Stomach (tissue), 9 donors: Measurements from ENCODE around the gene PEPD. TPM values are rescaled to one million over a fixed set of nuclear protein-coding genes. Genes with fewer than 3 reads are reported as not detected.

Source experiments
- DNase-seq, 2 donors: peaks; one replicate each; pipeline versions ENCODE4 v3.0.0 to v3.0.0-alpha.2; 2013 to 2019
- H3K27ac ChIP-seq, 5 donors: fragments of 200-600 bp in 4 of 5; sonication (generic) in 4 of 5; one replicate each; pipeline ENCODE4 v1.5.1; 2013 to 2019; ENCODE audit warnings: mild to moderate bottlenecking in 1 of 5, moderate library complexity in 1 of 5
- H3K27me3 ChIP-seq, 3 donors: fragments of 200-600 bp; sonication (generic); one replicate each; pipeline ENCODE4 v1.5.1; 2017 to 2019; ENCODE audit warnings: mixed run types in 1 of 3
- H3K36me3 ChIP-seq, 4 donors: fragments of 200-600 bp; sonication (generic); 1 replicate in 3 of 4; 2 replicates in 1 of 4; pipeline ENCODE4 v1.5.1; 2016 to 2019
- H3K4me1 ChIP-seq, 4 donors: fragments of 200-600 bp; sonication (generic); one replicate each; pipeline ENCODE4 v1.5.1; 2016 to 2019
- H3K4me3 ChIP-seq, 4 donors: fragments of 200-600 bp; sonication (generic) in 3 of 4; one replicate each; pipeline ENCODE4 v1.5.1; 2016 to 2019; ENCODE audit warnings: mild to moderate bottlenecking in 1 of 4
- H3K9me3 ChIP-seq, 4 donors: fragments of 200-600 bp; sonication (generic); one replicate each; pipeline ENCODE4 v1.5.1; 2016 to 2019
- CTCF ChIP-seq, 7 experiments: fragments of 450-650 bp in 4 of 7; fragments of 200-600 bp in 3 of 7; sonication (generic) in 3 of 7; IDR thresholded peaks; one replicate each; pipeline ENCODE4 v1.5.1; 2016 to 2019; ENCODE audit warnings: antibody characterized with exemption in 7 of 7, control low read depth in 2 of 7, mild to moderate bottlenecking in 1 of 7
- EP300 ChIP-seq: sonication (generic); formaldehyde crosslinking; IDR thresholded peaks from one replicate; pipeline ENCODE4 v1.6.1; 2017; ENCODE audit warnings: antibody characterized with exemption
- POLR2A ChIP-seq, 4 donors: fragments of 450-650 bp; IDR thresholded peaks; one replicate each; pipeline ENCODE4 v1.6.1; 2016; ENCODE audit warnings: antibody characterized with exemption in 4 of 4, control low read depth in 2 of 4, mild to moderate bottlenecking in 1 of 4, moderate library complexity in 1 of 4
- POLR2AphosphoS5 ChIP-seq, 3 donors: sonication (generic); formaldehyde crosslinking; IDR thresholded peaks; one replicate each; pipeline ENCODE4 v1.6.1; 2016; ENCODE audit warnings: antibody characterized with exemption in 3 of 3
- WGBS, 5 donors: extraction: QIAGEN DNeasy Blood & Tissue Kit in 3 of 5; methylation state at CpG; one replicate each; pipeline versions ENCODE4 v1.1.5 to v1.1.7; 2013 to 2018; 5-methylcytosine and 5-hydroxymethylcytosine counted together
- intact Hi-C: fragments of 100-400 bp; cut with DNase I; formaldehyde crosslinking; loops from one replicate; pipeline ENCODE4 v1.15.1; 2023; ENCODE audit warnings: low total_unique reads
- polyA plus RNA-seq, 3 donors: library from polyadenylated mRNA; stranded (reverse); fragments of 200-250 nt; gene quantifications; one replicate each; pipeline ENCODE4 v1.2.3, GENCODE V29; 2013
- total RNA-seq, 5 donors: library from RNA; depleted of rRNA; stranded (reverse); fragments of >200 nt; gene quantifications; one replicate each; pipeline versions ENCODE4 v1.1.0 to v1.2.3, GENCODE V29; 2014 to 2016
- donor health status: healthy with polysubstance abuse.
- donor health status: Bipolar disorder and iron deficiency.
- donor health status: healthy.

The PEPD gene
- total and polyA plus RNA-seq, 8 donors = 8.8 to 99.4 (median 42.7) TPM

DNA sequence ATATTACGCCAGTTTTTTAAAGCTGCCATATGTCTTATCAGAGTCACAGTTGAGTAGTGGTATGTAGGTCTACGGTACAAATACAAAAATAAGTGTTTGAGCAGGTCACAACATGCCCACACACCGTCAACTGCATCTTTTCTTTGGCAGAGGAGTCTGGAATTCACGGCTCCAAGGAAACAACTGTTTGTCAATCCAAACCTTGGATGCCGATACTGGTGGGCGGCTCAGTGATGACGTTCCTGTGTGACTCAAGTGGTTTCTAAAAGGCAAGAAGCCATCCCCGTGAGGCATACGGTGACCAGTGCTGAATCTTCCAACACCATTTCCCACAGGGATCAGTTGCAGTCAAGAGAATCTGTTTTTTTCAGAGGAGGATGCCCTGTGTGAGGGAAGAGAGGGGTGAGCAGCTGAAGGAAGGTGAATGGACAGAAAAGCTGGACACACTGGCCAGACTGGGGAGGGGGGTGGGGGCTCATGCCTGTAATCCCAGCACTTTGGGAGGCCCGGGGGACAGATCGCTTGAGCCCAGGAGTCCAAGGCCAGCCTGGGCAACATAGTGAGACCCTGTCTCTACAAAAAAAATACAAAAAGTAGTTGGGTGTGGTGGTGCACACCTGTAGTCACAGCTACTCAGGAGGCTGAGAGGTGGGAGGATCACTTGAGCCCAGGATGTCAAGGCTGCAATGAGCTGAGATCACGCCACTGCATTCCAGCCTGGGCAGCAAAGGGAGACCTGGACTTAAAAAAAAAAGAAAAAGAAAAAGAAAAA is 170.9 kb downstream of the PEPD start:
- no peak for TF ChIP-seq POLR2A (IDR thresholded peaks at IDR 0.05)
- TF ChIP-seq CTCF (IDR thresholded peaks at IDR 0.05) = no peak
- no peak for TF ChIP-seq POLR2AphosphoS5 (IDR thresholded peaks at IDR 0.05)
- no peak for TF ChIP-seq EP300
- Histone ChIP-seq H3K4me3 (no peak overlapping the region), H3K27ac (no peak overlapping the region), H3K36me3 (no peaks in the 10 kb centered on the region), H3K27me3 (peaks cover 0 to 26% (median 0%) of the 10 kb centered on the region in 3 donors), H3K9me3 (peaks cover 0 to 4% (median 2%) of the 10 kb centered on the region in 4 donors), H3K4me1 (no peaks in the 10 kb centered on the region)
- 75 to 85% (median 79%) methylated on average over 12 of the region's 12 CpGs for WGBS, 5 donors
- intact Hi-C loops = no loop called here
- no peak for DNase-seq

DNA sequence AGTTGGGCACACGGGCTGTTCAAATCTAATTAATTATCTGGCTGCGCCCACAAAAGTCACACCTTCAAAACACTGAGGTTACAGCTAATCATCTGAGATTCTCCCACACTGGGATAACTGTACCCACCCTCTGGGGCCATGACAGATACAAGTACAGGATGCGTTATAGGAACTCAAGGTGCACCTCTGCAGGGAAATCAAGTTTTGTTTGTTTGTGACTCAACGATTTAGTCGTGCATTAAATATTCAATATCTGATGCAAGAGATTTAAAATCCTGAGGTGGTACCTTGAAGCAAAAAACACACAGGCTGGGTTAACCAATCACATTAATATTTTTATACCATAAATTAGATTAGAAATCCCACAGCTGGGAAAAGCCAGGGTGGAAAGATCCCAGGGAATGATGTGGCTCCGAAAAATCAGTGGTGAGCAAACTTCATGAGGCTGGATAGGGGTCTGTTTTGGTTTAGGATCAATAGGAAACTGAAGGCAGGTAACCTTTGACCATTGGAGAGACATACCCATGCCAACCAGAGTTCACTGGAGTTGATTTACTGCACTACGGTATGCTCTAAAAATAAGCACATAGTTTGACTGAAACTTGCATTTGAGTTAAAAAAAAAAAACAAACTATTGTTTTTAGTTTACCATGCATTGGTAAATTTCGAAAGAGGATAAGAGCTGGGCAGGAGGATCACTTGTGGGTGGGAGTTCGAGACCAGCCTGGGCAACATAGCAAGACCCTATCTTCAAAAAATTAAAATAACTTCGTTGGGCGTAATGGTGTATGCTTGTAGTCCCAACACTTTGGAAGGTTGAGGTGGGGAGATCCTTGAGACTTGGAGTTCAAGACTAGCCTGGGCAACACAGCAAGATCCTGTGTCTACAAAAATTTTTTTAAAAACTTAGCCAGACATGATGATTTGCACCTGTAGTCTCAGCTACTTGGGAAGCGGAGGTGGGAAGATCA is 172.0 kb downstream of the PEPD start:
- TF ChIP-seq EP300 = no peak

DNA sequence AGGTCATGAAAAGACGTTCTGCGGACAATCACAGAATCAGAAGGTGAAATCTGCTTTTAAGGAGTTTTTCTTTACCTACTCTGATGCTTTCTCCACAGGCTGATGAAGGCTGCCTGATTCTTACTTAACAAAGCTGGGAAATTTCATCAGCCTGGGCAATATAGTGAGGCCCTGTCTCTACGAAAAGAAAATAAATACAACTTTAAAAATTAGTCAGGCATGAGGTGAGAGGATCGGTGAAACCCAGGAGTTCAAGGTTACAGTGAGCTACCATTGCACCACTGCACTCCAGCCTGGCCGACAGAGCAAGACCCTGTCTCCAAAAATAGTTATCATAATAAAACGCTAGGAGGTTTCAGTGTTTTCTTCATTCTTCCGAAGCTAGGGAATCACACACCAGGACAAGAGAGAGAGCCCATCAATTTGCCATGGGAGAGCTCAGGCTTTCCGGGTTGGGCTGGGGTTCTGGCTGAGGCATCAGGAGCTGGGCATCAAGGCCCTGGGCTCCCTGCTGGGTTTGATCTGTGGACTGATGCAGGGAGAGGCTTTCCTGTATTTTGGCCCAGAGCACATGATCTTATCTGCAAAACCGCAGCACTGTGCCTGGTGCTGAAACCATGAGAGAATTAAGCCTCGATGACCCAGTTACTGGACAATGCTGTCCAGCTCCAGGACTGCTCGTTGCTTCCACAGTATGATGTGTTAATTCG is 173.1 kb downstream of the PEPD start:
- Histone ChIP-seq H3K27ac (no peak overlapping the region), H3K4me3 (no peak overlapping the region), H3K9me3 (no peaks in the 10 kb centered on the region), H3K27me3 (peaks cover 0 to 37% (median 0%) of the 10 kb centered on the region in 3 donors), H3K36me3 (no peaks in the 10 kb centered on the region), H3K4me1 (no peaks in the 10 kb centered on the region)
- no peak for DNase-seq
- WGBS, 5 donors = 67 to 73% (median 71%) methylated on average over 11 to 12 of the region's 12 CpGs
- TF ChIP-seq POLR2AphosphoS5 (IDR thresholded peaks at IDR 0.05) = no peak
- no peak for TF ChIP-seq EP300
- intact Hi-C loops = no loop called here

More for the DNA sequence above, 172.0 kb downstream of the PEPD start:
- DNase-seq = no peak
- H3K27me3 ChIP-seq = peaks cover 0 to 35% (median 0%) of the 10 kb centered on the region in 3 donors
- WGBS, 5 donors = 80 to 85% (median 82%) methylated on average over 12 of the region's 12 CpGs
- no peaks in the 10 kb centered on the region for H3K9me3 ChIP-seq
- H3K27ac ChIP-seq = no peak overlapping the region
- H3K36me3 ChIP-seq = no peaks in the 10 kb centered on the region
- intact Hi-C loops = no loop called here
- H3K4me3 ChIP-seq = no peak overlapping the region
- H3K4me1 ChIP-seq = no peaks in the 10 kb centered on the region

DNA sequence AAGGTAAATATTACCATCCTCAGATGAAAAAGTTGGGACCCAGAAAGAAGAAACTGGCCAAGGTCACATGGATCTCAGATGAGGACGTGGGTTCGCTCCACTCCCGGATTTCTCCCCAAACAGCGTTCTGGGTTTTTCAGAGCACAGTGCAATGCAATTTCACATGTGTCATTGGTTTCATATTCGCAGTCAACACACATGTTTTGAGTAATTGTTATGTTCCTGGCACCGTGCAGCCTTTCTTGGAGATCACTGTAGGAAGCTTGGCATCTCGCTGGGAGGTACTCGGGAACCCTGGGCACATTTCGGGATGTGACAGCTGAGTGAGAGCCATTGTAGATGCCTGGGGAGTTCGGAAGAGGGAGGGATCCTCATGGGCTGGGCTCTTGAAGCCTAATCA is 174.3 kb downstream of the PEPD start:
- no peak for TF ChIP-seq POLR2AphosphoS5 (IDR thresholded peaks at IDR 0.05)
- peaks cover 0 to 46% (median 0%) of the 10 kb centered on the region in 3 donors for H3K27me3 ChIP-seq
- 83 to 89% (median 86%) methylated on average over 10 of the region's 10 CpGs for WGBS, 5 donors
- H3K36me3 ChIP-seq = no peaks in the 10 kb centered on the region
- H3K4me1 ChIP-seq = no peaks in the 10 kb centered on the region
- H3K9me3 ChIP-seq = no peaks in the 10 kb centered on the region
- no peak for DNase-seq
- no peak overlapping the region for H3K27ac ChIP-seq
- no peak overlapping the region for H3K4me3 ChIP-seq
- intact Hi-C loops = no loop called here

DNA sequence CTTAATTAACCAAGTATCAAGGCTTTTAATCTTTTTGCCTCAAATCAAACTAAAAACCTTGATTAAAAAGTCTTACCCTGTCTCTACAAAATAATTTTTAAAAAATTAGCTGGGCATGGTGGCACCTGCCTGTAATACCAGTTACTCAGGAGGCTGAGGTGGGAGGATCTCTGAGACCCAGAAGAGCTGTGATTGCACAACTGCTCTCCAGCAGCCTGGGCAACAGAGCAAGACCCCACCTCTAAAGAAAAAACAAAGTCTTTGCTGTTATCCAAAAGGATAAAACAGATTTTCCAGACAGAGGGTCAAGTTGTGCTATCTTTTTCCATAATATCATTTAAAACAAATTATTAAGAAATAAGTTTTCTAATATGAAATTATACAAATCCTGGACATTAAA is 174.9 kb downstream of the PEPD start:
- no peak for TF ChIP-seq POLR2AphosphoS5 (IDR thresholded peaks at IDR 0.05)
- Histone ChIP-seq H3K4me1 (no peaks in the 10 kb centered on the region), H3K27me3 (peaks cover 0 to 46% (median 0%) of the 10 kb centered on the region in 3 donors), H3K36me3 (no peaks in the 10 kb centered on the region), H3K27ac (no peak overlapping the region), H3K9me3 (no peaks in the 10 kb centered on the region), H3K4me3 (no peak overlapping the region)
- intact Hi-C loops = no loop called here
- no peak for DNase-seq

DNA sequence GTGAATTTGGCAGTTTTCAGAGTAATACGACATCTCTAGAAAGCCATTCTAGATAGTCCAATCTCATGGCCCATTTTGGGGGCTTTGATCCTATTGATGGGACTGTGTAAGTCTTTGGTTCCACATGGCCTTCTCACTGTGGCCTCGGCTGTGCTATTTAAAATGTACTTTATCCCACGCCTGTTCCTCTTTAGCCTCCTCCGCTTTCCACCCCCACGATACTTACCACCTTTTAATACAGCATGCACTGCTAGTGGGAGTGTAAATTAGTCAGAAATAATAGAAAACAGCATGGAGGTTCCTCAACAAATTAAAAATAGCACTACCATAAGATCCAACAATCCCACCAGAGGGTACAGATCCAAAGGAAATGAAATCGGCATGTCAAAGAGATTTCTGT is 176.4 kb downstream of the PEPD start:
- Histone ChIP-seq H3K4me1 (no peaks in the 10 kb centered on the region), H3K36me3 (no peaks in the 10 kb centered on the region), H3K9me3 (no peaks in the 10 kb centered on the region), H3K4me3 (no peak overlapping the region), H3K27me3 (peaks cover 0 to 48% (median 0%) of the 10 kb centered on the region in 3 donors), H3K27ac (no peak overlapping the region)
- TF ChIP-seq POLR2A (IDR thresholded peaks at IDR 0.05) = no peak
- no peak for TF ChIP-seq POLR2AphosphoS5 (IDR thresholded peaks at IDR 0.05)
- no peak for TF ChIP-seq CTCF (IDR thresholded peaks at IDR 0.05)
- TF ChIP-seq EP300 = no peak
- intact Hi-C loops = no loop called here
- no peak for DNase-seq
- WGBS, 5 donors = 88 to 95% (median 93%) methylated on average over 6 of the region's 6 CpGs
